Naive thymus-derived CD8-positive, alpha-beta T cell (primary cell): Measurements from ENCODE around the gene HNRNPUL1. TPM values are rescaled to one million over a fixed set of nuclear protein-coding genes. Genes with fewer than 3 reads are reported as not detected.

Experiments
- ATAC-seq, 2 donors: fragments of 150-1000 bp; cut with Tn5 transposase in 1 of 2; sonication (Bioruptor Pico), chemical (Tn5 transposase) in 1 of 2; 1 replicate in 1 of 2; 2 replicates in 1 of 2; pipeline ENCODE4 v1.10.0; 2021; ENCODE audit warnings: mild to moderate bottlenecking in 2 of 2, moderate library complexity in 2 of 2
- POLR2A ChIA-PET: fragments of 350-600 bp; sonication (Branson Sonifier 250); formaldehyde crosslinking; loops from one replicate; lab custom pipeline; 2021; ENCODE audit warnings: antibody characterized with exemption; lab: Charles Lee
- DNase-seq, 10 donors: peaks; one replicate each; pipeline versions ENCODE4 v3.0.0 to v3.0.0-alpha.2; 2020 to 2022
- H3K27ac Mint-ChIP-seq, 10 donors: one replicate each; pipeline ENCODE4 v1.8.0; 2020 to 2022; ENCODE audit warnings: mild to moderate bottlenecking in 10 of 10, mixed read lengths in 10 of 10, moderate library complexity in 4 of 10, inconsistent platforms in 1 of 10
- H3K27me3 Mint-ChIP-seq, 5 donors: one replicate each; pipeline ENCODE4 v1.8.0; 2021 to 2022; ENCODE audit warnings: mixed read lengths in 5 of 5
- H3K36me3 Mint-ChIP-seq, 3 donors: one replicate each; pipeline ENCODE4 v1.8.0; 2020 to 2022; ENCODE audit warnings: mixed read lengths in 3 of 3, mild to moderate bottlenecking in 2 of 3, inconsistent platforms in 1 of 3
- H3K4me1 Mint-ChIP-seq, 4 donors: one replicate each; pipeline ENCODE4 v1.8.0; 2021 to 2022; ENCODE audit warnings: mixed read lengths in 4 of 4
- H3K4me3 Mint-ChIP-seq, 10 donors: one replicate each; pipeline ENCODE4 v1.8.0; 2020 to 2022; ENCODE audit warnings: mild to moderate bottlenecking in 10 of 10, mixed read lengths in 10 of 10, moderate library complexity in 6 of 10, inconsistent platforms in 1 of 10
- H3K9me3 Mint-ChIP-seq, 9 donors: one replicate each; pipeline ENCODE4 v1.8.0; 2020 to 2022; ENCODE audit warnings: mixed read lengths in 9 of 9, mild to moderate bottlenecking in 3 of 9, inconsistent platforms in 1 of 9, moderate library complexity in 1 of 9
- polyA plus RNA-seq, 3 donors: library from polyadenylated mRNA; unstranded; fragments of 300-500 nt; fragmentation: Illumina TruSeq; gene quantifications; one replicate each; pipeline ENCODE4 v1.2.3, GENCODE V29; 2021
- total RNA-seq, 8 experiments: library from RNA in 2 of 8; stranded (reverse) in 2 of 8; gene quantifications; one replicate each; pipeline ENCODE4 v1.2.3 and lab custom pipeline; 2021 to 2026

The HNRNPUL1 gene
- total and polyA plus RNA-seq, 5 experiments from 2014 or later, result 40.7 to 280 (median 67.6) TPM

GRCh38 chr19:41239363-41239762, 24.8 kb upstream of the HNRNPUL1 start:
- ATAC-seq, result no peak
- Mint-ChIP-seq H3K4me3 (no peak overlapping the region), H3K27ac (peak overlapping the region in 1 of 10 donors; percentile 19), H3K4me1 (no peaks in the 10 kb centered on the region), H3K27me3 (peaks cover 0 to 2% (median 0%) of the 10 kb centered on the region in 5 donors), H3K9me3 (no peaks in the 10 kb centered on the region), H3K36me3 (no peaks in the 10 kb centered on the region)
- no peak for DNase-seq
- POLR2A ChIA-PET, result no interaction called here

- Mint-ChIP-seq H3K4me3 (no peak overlapping the region), H3K27me3 (peaks cover 0 to 2% (median 0%) of the 10 kb centered on the region in 5 donors), H3K36me3 (no peaks in the 10 kb centered on the region), H3K27ac (no peak overlapping the region), H3K4me1 (no peaks in the 10 kb centered on the region), H3K9me3 (no peaks in the 10 kb centered on the region)
- POLR2A ChIA-PET, result no interaction called here
- DNase-seq (no peak), ATAC-seq (no peak)
Observed at GRCh38 chr19:41239961-41240574, 24.1 kb upstream of the HNRNPUL1 start.

GRCh38 chr19:41241859-41242258, 22.3 kb upstream of the HNRNPUL1 start:
- no peak for DNase-seq
- H3K27ac Mint-ChIP-seq, result no peak overlapping the region
- no peak overlapping the region for H3K4me3 Mint-ChIP-seq
- POLR2A ChIA-PET, result interaction anchor here (0.6 to 0.7 kb wide), 2 partner anchors 11 to 45 kb away, joined by 4 to 6 read pairs; no protein-coding TSS in a partner anchor
- H3K9me3 Mint-ChIP-seq, result no peaks in the 10 kb centered on the region
- no peaks in the 10 kb centered on the region for H3K36me3 Mint-ChIP-seq
- H3K27me3 Mint-ChIP-seq, result peaks cover 0 to 2% (median 0%) of the 10 kb centered on the region in 5 donors
- H3K4me1 Mint-ChIP-seq, result no peaks in the 10 kb centered on the region
- ATAC-seq, result no peak

GRCh38 chr19:41244117-41244516, 20.1 kb upstream of the HNRNPUL1 start:
- Mint-ChIP-seq H3K36me3 (no peaks in the 10 kb centered on the region), H3K9me3 (no peaks in the 10 kb centered on the region), H3K27me3 (peaks cover 0 to 2% (median 0%) of the 10 kb centered on the region in 5 donors), H3K4me1 (no peaks in the 10 kb centered on the region), H3K27ac (no peak overlapping the region), H3K4me3 (no peak overlapping the region)
- no peak for DNase-seq
- POLR2A ChIA-PET, result no interaction called here
- no peak for ATAC-seq

- Mint-ChIP-seq H3K27ac (no peak overlapping the region), H3K27me3 (no peaks in the 10 kb centered on the region)
- POLR2A ChIA-PET, result interaction anchor here (0.7 kb wide), 1 partner anchor 196 kb away, joined by 4 read pairs; no protein-coding TSS in a partner anchor
Observed at GRCh38 chr19:41245843-41246242, 18.3 kb upstream of the HNRNPUL1 start.

GRCh38 chr19:41248895-41249294, 15.3 kb upstream of the HNRNPUL1 start:
- no peaks in the 10 kb centered on the region for H3K9me3 Mint-ChIP-seq
- no peak for ATAC-seq
- POLR2A ChIA-PET, result interaction anchor here (0.5 to 0.6 kb wide), 2 partner anchors 44 to 102 kb away, joined by 3 to 6 read pairs; no protein-coding TSS in a partner anchor
- H3K4me3 Mint-ChIP-seq, result no peak overlapping the region
- DNase-seq, result no peak
- no peaks in the 10 kb centered on the region for H3K36me3 Mint-ChIP-seq
- peaks cover 0 to 15% (median 0%) of the 10 kb centered on the region in 5 donors for H3K27me3 Mint-ChIP-seq
- no peaks in the 10 kb centered on the region for H3K4me1 Mint-ChIP-seq
- H3K27ac Mint-ChIP-seq, result peak overlapping the region in 1 of 10 donors; percentile 14

More at GRCh38 chr19:41245843-41246242, 18.3 kb upstream of the HNRNPUL1 start:
- H3K4me1 Mint-ChIP-seq, result no peaks in the 10 kb centered on the region
- ATAC-seq, result no peak
- no peak overlapping the region for H3K4me3 Mint-ChIP-seq
- H3K9me3 Mint-ChIP-seq, result no peaks in the 10 kb centered on the region
- no peak for DNase-seq
- H3K36me3 Mint-ChIP-seq, result no peaks in the 10 kb centered on the region

- Mint-ChIP-seq H3K36me3 (no peaks in the 10 kb centered on the region), H3K4me3 (no peak overlapping the region), H3K4me1 (no peaks in the 10 kb centered on the region), H3K27me3 (peaks cover 0 to 15% (median 0%) of the 10 kb centered on the region in 5 donors), H3K27ac (peak overlapping the region in 1 of 10 donors; percentile 33), H3K9me3 (no peaks in the 10 kb centered on the region)
- POLR2A ChIA-PET, result interaction anchor here (0.7 kb wide), 1 partner anchor 16 kb away, joined by 3 read pairs; no protein-coding TSS in a partner anchor
- DNase-seq (no peak), ATAC-seq (no peak)
Observed at GRCh38 chr19:41249707-41250423, 14.3 kb upstream of the HNRNPUL1 start.

- no peak for DNase-seq
- H3K27me3 Mint-ChIP-seq, result peaks cover 0 to 15% (median 0%) of the 10 kb centered on the region in 5 donors
- H3K36me3 Mint-ChIP-seq, result no peaks in the 10 kb centered on the region
- ATAC-seq, result no peak
- H3K4me1 Mint-ChIP-seq, result peaks cover 0 to 2% (median 0%) of the 10 kb centered on the region in 4 donors
- H3K27ac Mint-ChIP-seq, result peak overlapping the region in 1 of 10 donors; percentile 37
- POLR2A ChIA-PET, result no interaction called here
- no peaks in the 10 kb centered on the region for H3K9me3 Mint-ChIP-seq
- H3K4me3 Mint-ChIP-seq, result no peak overlapping the region
Observed at GRCh38 chr19:41253660-41254059, 10.5 kb upstream of the HNRNPUL1 start.

- Mint-ChIP-seq H3K9me3 (no peaks in the 10 kb centered on the region), H3K27ac (peak overlapping the region in 5 of 10 donors; percentile 14 to 66 (median 32))
- POLR2A ChIA-PET, result interaction anchor here (0.6 kb wide), 1 partner anchor 7 kb away, joined by 4 read pairs; no protein-coding TSS in a partner anchor
Observed at GRCh38 chr19:41255171-41255570, 9.0 kb upstream of the HNRNPUL1 start.

GRCh38 chr19:41261474-41262190, 2.5 kb upstream of the HNRNPUL1 start:
- POLR2A ChIA-PET, result interaction anchor here (0.5 to 9.0 kb wide), 20 partner anchors 9 to 599 kb away, joined by 3 to 300 read pairs (median 10); partner anchors contain the start of genes B9D2, CCDC97, DMAC2 and RAB4B
- ATAC-seq (no peak), DNase-seq (no peak)
- Mint-ChIP-seq H3K27me3 (peaks cover 0 to 9% (median 0%) of the 10 kb centered on the region in 5 donors), H3K4me1 (peaks cover 26 to 49% (median 32%) of the 10 kb centered on the region in 4 donors), H3K9me3 (peaks cover 0 to 3% (median 0%) of the 10 kb centered on the region in 9 donors), H3K4me3 (peak overlapping the region; percentile 82 to 100 (median 98)), H3K27ac (peak overlapping the region; percentile 100), H3K36me3 (peaks cover 0 to 6% (median 0%) of the 10 kb centered on the region in 3 donors)

More at GRCh38 chr19:41255171-41255570, 9.0 kb upstream of the HNRNPUL1 start:
- ATAC-seq (no peak), DNase-seq (no peak)
- Mint-ChIP-seq H3K4me3 (no peak overlapping the region), H3K27me3 (peaks cover 0 to 15% (median 0%) of the 10 kb centered on the region in 5 donors), H3K36me3 (no peaks in the 10 kb centered on the region), H3K4me1 (peaks cover 0 to 2% (median 0%) of the 10 kb centered on the region in 4 donors)

GRCh38 chr19:41263042-41263849, 926 bp upstream of the HNRNPUL1 start:
- peak overlapping the region; percentile 82 to 100 (median 98) for H3K4me3 Mint-ChIP-seq
- DNase-seq (peak; percentile 67 to 98 (median 92)), ATAC-seq (peak; percentile 55 to 59)
- H3K9me3 Mint-ChIP-seq, result peaks cover 0 to 3% (median 0%) of the 10 kb centered on the region in 9 donors
- POLR2A ChIA-PET, result interaction anchor here (0.6 to 9.0 kb wide), 66 partner anchors 8 to 1827 kb away, joined by 3 to 300 read pairs (median 4); partner anchors contain the start of genes ACTMAP, AKT2, B9D2 and CCDC97
- H3K27ac Mint-ChIP-seq, result peak overlapping the region; percentile 100
- peaks cover 34 to 63% (median 47%) of the 10 kb centered on the region in 4 donors for H3K4me1 Mint-ChIP-seq
- H3K27me3 Mint-ChIP-seq, result peaks cover 0 to 9% (median 0%) of the 10 kb centered on the region in 5 donors
- peaks cover 0 to 17% (median 0%) of the 10 kb centered on the region in 3 donors for H3K36me3 Mint-ChIP-seq
